ENCODE data around the gene ZNF672.
"Not testable (repeated sequence)": the region's sequence is repeated elsewhere in the genome, so short reads cannot be mapped to it uniquely, and the experiment has no call there.

The ZNF672 gene

GRCh38 chr1:248837781-248838356 lies at the start of gene ZNF672:
TSS of gene ZNF672 (plus strand) at chr1:248838224. CDS start at chr1:248847275, 9,051 bp downstream.
- peak; percentile 81 to 86 for DNase-seq (ENCODE audit: low read depth in 2 of 2)

DNA sequence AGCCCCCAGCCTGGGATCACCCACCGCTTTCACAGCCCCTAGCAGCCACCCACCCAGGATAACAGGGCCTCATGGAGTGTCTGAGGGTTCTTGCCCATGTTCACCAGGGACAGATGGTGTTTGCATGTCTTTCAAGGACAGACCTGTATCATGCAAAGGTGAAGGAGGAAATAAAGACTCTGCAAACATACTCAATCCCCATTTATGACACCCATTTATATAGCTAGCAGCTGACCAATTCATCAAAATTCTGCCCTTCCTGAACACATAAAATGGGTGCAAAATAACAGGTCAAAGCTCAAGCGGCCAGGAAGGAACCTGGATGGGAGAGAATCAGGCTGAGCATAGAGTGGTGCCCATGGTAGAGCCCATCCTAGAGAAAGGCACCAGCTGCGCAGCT lies 49.7 kb upstream of the ZNF672 start:
- DNase-seq (ENCODE audit: low read depth in 2 of 2), result no peak

DNA sequence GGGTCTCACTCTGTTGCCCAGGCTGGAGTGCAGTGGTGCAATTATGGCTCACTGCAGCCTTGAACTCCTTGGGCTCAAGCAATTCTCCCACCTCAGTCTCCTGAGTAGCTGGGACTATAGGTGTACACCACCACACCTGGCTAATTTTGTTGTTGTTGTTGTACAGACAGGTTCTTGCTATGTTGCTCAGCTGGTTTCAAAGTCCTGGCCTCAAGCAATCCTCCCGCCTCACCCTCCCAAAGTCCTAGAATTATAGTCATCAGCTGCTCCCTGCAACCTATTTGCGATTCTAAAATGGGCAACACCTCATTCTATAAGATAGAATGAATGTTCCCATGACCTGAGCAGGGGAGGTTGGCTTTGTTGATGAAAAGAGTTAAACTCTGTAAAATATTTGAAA lies 48.7 kb upstream of the ZNF672 start:
- DNase-seq (ENCODE audit: low read depth in 2 of 2), result not testable (repeated sequence)

DNA sequence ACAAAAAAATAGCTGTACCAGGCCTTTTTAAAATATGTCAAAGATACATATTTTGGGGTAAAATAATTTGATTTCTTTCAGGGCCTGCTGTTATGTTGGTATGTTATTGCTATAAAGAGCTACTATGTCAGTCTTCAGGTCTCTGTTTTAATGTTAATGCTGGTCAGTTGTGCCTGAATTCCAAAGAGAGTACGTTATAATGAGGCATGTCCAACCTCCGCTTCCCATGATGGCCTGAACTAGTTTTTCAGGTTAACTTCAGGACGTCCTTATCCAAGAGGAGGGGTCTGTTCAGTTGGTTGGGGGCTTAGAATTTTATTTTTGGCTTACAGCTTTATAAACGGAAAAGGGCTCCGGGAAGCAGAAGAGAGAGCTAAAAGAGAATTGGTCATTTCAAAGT lies 47.6 kb upstream of the ZNF672 start:
- no peak for DNase-seq (ENCODE audit: low read depth in 2 of 2)

- DNase-seq (ENCODE audit: low read depth in 2 of 2), result no peak
Observed at GRCh38 chr1:248791010-248791409, 47.0 kb upstream of the ZNF672 start.

DNA sequence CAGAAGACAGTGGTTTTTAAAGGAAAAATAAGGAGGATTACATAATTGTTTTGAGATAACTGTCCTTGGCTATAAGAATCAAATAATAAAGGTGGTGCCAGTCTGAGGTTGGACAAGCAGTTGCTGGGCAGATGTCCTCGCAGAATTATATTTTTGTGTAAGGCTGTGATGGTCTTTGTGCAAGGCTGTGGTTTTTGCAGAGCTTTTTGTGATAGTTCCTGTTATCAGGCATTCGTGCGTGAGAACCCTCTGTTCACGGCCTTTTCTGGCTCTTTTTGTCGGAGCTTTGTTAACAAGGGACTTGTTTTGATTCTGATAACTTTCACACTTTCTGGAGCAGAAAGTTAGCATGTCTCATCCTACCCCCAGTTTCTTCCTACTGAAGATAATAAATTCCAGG lies 45.7 kb upstream of the ZNF672 start:
- no peak for DNase-seq (ENCODE audit: low read depth in 2 of 2)

GRCh38 chr1:248793592-248793991 lies 44.4 kb upstream of the ZNF672 start:
- no peak for DNase-seq (ENCODE audit: low read depth in 2 of 2)

- not testable (repeated sequence) for DNase-seq (ENCODE audit: low read depth in 2 of 2)
Observed at GRCh38 chr1:248794663-248795062, 43.4 kb upstream of the ZNF672 start.

DNA sequence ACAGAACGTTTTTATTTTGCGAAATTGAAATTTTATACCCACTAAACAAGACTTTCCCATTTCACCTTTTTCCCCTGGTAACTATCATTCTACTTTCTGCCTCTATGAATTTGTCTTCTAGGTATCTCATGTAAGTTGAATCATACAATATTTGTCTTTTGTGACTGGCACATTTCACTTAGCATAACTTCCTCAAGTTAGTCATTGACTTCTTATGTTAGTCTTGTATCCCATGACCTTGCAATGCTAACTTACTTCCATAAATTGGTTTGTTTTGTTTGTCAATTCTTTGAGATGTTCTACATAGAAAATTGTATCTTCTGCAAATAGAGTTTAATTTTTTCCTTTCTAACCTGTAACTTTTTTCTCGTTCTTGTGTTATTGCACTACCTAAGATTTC lies 39.2 kb upstream of the ZNF672 start:
- DNase-seq (ENCODE audit: low read depth in 2 of 2), result no peak

DNA sequence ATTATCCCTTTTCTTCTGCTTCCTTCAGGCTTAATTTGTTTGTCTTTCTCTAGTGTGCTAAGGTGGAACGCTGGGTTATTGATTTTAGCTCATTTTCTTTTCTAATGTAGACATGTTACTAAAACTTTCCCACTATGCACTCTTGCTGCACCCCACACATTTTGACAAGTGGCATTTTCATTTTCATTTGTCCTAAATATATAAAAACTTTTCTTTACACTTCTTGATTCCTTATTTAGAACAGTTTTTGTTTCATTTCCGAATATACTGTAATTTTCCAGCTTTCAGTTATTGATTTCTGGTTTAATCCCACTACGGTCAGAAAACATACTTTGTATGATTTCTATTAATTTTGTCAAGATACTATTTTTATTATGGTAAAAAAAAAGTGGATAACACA lies 37.6 kb upstream of the ZNF672 start:
- DNase-seq (ENCODE audit: low read depth in 2 of 2), result no peak

GRCh38 chr1:248802454-248802853 lies 35.6 kb upstream of the ZNF672 start:
- DNase-seq (ENCODE audit: low read depth in 2 of 2), result no peak

GRCh38 chr1:248803501-248803900 lies 34.5 kb upstream of the ZNF672 start:
- DNase-seq (ENCODE audit: low read depth in 2 of 2), result not testable (repeated sequence)

DNA sequence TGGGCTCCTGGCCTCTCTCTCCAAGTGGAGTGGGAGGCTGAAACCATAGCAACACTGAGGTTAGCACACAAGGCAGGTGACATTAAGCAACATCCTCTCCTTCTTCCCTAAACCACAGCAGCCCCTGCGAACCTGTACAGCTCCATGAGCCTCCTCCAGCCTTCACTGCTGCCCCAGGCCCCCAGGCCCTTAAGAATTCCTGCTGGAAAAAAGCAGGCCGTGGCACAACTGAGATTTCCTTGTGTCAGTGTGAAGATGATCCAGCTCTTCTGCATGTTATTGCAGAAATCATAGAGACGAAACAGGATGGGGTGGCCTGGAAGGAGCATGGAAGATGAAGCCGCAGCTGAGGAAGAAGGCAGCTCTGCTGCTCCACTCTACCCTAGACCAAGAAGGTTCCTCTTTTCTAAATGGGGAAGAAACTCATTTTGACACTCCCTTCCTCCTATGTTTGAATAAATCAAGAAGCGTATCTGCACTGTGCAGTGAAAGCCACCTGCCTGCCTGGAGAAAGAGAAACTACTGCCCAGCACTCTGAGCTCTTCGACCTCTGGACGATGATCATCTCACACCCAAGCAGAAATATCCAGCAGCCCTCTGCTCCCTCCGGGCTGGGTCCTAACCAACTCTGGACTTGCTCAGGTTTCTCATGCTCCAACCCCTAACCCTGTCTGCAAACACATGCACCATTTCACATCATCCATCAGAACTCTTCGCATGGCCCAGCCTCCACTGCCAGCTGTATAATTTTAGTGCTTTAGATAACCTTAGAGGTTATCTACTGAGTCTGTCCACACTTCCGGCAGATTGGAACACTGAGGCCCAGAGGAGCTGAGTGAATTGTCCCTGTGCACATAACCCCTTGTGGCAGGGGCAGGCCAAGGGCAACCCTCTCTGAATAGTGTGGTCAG lies 33.0 kb upstream of the ZNF672 start:
- no peak for DNase-seq (ENCODE audit: low read depth in 2 of 2)

DNA sequence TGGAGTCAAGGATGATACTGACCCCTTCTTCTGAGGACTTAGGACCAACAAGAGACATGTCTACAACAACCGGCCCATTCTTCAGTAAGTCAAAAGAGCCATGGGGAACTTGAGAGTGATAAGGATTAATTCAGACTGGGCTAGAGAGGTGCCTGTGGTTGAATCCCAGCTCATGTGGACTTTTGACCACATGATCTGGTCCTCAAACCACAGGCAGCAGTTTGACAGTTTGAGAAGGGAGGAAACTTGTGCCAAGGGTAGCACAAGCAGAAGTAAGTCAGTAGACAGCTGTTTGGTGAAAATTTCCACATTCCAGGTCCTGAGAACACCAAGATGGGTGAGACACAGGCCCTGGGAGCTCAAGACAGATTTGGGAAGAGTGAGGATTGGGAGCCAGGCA lies 32.1 kb upstream of the ZNF672 start:
- no peak for DNase-seq (ENCODE audit: low read depth in 2 of 2)

- DNase-seq (ENCODE audit: low read depth in 2 of 2), result peak in 1 of 2 donors; percentile 29
Observed at GRCh38 chr1:248807067-248807737, 30.8 kb upstream of the ZNF672 start.

DNA sequence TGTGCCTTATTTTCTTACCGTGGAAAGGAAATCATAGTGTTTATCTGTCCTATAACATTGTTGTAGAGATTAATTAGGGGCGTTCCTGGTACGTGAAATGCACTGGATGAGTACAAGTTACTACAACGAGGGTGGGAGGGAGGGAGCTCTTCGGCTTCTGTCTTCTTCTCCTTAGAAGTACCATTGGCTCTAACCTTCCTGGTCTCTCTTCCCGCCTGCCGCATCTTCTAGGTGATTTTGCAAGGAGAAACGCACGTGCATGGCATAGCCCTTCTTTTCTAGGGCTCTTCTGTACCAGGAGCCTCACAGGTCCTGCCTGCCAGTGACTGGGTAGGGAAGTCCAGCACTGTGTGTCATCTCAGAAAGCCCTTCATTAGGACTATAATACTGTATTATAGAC lies 29.1 kb upstream of the ZNF672 start:
- DNase-seq (ENCODE audit: low read depth in 2 of 2), result no peak

DNA sequence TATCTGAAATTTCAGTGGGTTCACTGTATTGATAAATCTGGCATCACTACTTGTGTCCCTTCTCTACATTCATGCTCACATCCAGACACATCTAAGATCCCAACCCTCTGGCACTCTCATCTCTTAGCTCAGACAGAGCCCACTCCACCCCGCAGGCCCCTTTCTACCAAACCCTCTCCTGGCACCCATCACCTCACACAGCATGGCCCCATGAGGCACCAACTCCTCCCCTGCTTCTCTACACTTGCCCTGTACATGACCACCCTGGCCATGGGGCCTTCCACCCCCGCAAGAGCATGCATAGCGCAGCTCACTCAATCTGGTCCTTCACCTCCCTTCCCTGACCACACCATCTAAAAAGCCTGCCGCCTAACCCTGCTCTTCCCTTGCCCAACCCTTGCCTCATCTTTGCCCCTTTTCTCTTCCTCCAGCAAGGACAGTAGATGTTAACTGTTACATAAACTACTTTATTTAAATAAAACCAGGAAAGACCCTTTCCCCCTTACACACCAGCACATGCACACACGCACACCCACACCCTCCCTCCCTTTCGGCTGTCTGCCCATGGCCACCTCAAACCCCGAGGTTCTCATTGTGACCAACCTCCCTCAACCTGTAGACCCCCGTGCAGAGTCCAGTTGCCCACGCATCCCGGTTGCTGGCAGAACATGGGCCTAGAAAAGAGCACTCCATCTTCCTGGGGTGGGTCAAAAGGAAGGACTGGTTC lies 27.9 kb upstream of the ZNF672 start:
- DNase-seq (ENCODE audit: low read depth in 2 of 2), result no peak

GRCh38 chr1:248810727-248811513 lies 27.1 kb upstream of the ZNF672 start:
- no peak for DNase-seq (ENCODE audit: low read depth in 2 of 2)

DNA sequence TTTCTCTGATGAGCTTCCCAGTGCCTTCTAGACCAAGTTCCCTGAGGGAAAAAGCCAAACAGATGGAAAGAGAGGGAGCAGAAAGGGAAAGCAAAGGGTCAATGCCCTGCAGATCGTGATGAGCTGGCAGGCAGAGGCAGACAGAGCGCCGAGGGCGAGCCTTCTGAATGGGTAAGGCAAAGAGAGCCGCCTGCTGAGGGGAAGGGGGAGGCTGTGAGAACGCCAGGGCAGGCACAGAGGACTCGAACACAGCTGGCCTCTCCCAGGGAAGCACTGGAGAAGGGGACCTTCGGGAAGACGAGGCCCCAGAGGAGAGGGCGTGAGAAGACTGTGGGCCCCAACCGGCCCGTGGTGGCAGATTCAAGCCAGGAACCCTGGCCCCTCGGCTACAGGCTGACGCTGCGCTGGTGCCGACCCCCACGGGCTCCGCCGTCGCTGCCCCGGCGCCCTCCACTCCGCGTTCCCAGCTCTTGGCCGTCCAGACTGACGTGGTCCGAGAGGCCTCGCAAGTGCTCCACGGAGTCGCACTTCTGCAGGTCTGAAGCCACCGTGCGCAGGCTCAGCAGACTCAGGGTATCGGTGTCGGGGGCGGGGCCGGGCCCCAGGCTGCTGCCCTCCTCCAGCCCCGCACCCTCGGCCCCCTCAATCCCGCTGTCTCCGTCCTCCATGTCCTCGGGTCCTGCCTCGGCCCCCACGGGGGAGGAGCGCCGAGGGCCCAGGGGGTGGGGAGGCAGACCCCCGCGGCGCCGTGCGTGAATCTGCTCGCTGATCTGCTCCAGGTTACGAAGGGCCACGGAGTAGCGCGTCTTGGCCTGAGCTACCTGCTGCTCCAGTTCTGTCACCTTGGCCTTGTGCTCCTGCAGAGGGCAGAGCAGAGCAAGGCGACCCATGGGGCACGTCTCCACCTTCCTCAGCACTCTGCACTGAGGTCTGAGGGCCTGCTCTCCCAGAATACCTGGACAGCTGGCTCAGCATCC lies 26.2 kb upstream of the ZNF672 start:
- DNase-seq (ENCODE audit: low read depth in 2 of 2), result no peak
